PFSK-1 (cell line): ENCODE measurements around the gene HMGB4.

ENCODE experiments used
- POLR2AphosphoS5 ChIP-seq: IDR thresholded peaks from 2 replicates; pipeline ENCODE4 v1.6.1; 2012; ENCODE audit warnings: low read depth, mild to moderate bottlenecking, control low read depth, low read length, moderate library complexity
- SIN3A ChIP-seq: IDR thresholded peaks from 2 replicates; pipeline ENCODE4 v1.6.1; 2012; ENCODE audit warnings: mild to moderate bottlenecking, low read length, moderate library complexity, borderline replicate concordance; ENCODE audit not compliant: insufficient read depth
- TF ChIP-seq, protein P1 (sequence below), 2 experiments: IDR thresholded peaks; 2 replicates each; pipeline versions ENCODE4 v1.6.1 to v1.8.0; 2011 to 2012; ENCODE audit warnings: low read depth in 2 of 2, low read length in 2 of 2, control low read depth in 1 of 2, inconsistent platforms in 1 of 2, mild to moderate bottlenecking in 1 of 2, moderate library complexity in 1 of 2; ENCODE audit not compliant: insufficient read depth in 1 of 2

DNA sequence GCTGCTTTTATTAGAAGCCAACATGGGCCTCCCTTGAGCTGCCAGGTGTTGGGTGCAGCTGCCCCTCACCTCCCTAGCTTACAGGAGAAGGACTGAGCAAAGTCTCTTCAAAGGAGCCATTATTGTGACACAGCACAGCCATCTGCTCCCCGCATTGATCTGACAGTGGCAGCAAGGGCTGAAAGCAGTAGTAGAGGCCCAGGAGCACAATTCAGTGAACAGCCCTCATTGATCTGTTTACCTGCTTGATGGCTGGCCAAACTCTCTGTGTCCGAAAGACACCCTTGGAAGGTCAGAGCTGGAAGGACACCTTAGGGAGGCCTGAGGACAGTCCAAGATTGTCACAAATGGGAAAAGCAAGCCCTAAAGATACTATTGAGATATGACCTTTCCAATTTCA is 14.5 kb downstream of the HMGB4 start:
- TF ChIP-seq SIN3A (no peak), POLR2AphosphoS5 (no peak)
- TF ChIP-seq, protein P1, sequence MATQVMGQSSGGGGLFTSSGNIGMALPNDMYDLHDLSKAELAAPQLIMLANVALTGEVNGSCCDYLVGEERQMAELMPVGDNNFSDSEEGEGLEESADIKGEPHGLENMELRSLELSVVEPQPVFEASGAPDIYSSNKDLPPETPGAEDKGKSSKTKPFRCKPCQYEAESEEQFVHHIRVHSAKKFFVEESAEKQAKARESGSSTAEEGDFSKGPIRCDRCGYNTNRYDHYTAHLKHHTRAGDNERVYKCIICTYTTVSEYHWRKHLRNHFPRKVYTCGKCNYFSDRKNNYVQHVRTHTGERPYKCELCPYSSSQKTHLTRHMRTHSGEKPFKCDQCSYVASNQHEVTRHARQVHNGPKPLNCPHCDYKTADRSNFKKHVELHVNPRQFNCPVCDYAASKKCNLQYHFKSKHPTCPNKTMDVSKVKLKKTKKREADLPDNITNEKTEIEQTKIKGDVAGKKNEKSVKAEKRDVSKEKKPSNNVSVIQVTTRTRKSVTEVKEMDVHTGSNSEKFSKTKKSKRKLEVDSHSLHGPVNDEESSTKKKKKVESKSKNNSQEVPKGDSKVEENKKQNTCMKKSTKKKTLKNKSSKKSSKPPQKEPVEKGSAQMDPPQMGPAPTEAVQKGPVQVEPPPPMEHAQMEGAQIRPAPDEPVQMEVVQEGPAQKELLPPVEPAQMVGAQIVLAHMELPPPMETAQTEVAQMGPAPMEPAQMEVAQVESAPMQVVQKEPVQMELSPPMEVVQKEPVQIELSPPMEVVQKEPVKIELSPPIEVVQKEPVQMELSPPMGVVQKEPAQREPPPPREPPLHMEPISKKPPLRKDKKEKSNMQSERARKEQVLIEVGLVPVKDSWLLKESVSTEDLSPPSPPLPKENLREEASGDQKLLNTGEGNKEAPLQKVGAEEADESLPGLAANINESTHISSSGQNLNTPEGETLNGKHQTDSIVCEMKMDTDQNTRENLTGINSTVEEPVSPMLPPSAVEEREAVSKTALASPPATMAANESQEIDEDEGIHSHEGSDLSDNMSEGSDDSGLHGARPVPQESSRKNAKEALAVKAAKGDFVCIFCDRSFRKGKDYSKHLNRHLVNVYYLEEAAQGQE (IDR thresholded peaks at IDR 0.05; ENCODE audit: insufficient read depth in 1 of 2, low read depth in 2 of 2, low read length in 2 of 2): no peak
